Subcutaneous adipose tissue (tissue), 4 donors: ENCODE data around the gene CCDC27. TPM values are rescaled to one million over a fixed set of nuclear protein-coding genes. Genes with fewer than 3 reads are reported as not detected.

Experiments
- total RNA-seq, 4 donors: library from RNA; depleted of rRNA; stranded (reverse); fragments of >200 nt; gene quantifications; one replicate each; pipeline ENCODE4 v1.1.0, GENCODE V29; 2016
- TF ChIP-seq, protein P1 (sequence below): fragments of 450-650 bp; IDR thresholded peaks from one replicate; pipeline ENCODE4 v1.5.1; 2016; ENCODE audit warnings: low read depth, mild to moderate bottlenecking, control low read depth, antibody characterized with exemption, moderate library complexity

The CCDC27 gene
- total RNA-seq, 4 donors from 2014 or later = not detected

GRCh38 chr1:3772715-3773571 lies 20.7 kb downstream of the CCDC27 start, which contains the start of gene SMIM1:
SMIM1 (plus strand) TSS chr1:3772749; CDS start chr1:3775374, 2,625 bp downstream.
- TF ChIP-seq, protein P1, sequence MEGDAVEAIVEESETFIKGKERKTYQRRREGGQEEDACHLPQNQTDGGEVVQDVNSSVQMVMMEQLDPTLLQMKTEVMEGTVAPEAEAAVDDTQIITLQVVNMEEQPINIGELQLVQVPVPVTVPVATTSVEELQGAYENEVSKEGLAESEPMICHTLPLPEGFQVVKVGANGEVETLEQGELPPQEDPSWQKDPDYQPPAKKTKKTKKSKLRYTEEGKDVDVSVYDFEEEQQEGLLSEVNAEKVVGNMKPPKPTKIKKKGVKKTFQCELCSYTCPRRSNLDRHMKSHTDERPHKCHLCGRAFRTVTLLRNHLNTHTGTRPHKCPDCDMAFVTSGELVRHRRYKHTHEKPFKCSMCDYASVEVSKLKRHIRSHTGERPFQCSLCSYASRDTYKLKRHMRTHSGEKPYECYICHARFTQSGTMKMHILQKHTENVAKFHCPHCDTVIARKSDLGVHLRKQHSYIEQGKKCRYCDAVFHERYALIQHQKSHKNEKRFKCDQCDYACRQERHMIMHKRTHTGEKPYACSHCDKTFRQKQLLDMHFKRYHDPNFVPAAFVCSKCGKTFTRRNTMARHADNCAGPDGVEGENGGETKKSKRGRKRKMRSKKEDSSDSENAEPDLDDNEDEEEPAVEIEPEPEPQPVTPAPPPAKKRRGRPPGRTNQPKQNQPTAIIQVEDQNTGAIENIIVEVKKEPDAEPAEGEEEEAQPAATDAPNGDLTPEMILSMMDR = no peak

DNA sequence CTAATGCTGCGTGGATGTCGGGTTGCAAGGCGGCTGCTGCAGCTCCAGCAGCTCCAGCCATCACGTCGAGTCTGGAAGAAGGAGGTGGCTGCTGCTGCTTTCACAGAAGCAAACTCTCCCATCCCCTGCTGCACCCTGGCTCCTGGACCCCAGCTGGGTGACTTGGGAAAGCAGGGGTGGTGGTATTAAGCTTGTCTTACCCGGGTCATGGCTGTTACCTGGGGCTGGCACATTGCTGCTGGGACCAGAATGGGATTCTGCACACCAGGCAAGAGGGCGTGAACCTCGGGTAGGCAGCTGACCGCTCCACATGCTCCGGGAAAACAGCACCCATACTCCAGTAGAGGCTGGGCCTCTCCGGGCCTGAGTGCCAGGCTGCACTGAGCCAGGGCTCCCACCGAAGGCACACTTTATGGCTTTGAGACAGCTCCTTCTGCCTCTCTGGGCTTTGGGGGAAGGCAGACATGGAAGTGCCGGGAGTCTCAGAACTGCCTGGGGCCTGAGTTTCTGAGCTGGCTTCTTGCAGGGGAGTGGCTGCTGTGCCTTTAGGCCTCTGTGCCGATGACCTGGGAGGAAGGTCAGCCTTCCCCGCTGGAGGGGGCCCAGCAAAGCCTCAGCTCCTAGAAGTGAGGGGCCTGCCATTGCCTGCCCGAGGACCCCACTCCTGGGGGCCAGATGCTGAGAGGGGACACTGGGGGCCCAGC lies 21.5 kb downstream of the CCDC27 start:
- TF ChIP-seq, protein P1 = no peak

DNA sequence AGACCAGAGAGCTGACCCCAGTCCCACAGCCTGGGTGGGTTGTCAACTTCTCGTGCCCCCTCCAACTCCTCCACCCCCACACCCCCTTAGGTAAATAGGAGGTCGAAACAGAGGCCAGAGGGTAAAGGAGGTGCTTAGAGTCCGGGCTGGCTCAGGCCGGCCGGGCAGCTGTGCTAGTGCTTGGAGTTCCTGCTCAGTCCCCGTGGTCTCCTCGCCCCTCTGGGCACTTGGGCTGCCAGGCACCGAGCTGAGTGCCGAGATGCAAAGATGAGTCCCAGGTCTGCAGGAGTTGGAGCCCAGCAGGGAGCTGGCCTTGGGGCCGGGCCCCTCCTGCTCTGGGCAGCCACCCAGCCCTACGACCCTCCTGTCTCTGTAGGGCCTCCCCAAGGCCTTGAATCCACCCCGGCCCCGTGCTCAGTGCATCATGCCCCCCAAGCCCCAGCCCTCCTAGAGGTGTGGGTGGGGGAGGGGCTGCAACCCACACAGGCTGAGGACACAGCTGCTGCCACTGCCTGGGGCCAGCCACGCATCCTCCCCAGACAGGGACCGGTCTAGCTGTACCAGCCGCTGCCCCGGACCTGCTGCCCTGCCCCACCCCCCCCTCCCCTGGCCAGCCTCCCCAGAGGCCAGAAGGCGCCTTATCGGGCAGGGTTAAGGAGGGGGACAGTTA lies 22.2 kb downstream of the CCDC27 start:
- TF ChIP-seq, protein P1 = no peak

DNA sequence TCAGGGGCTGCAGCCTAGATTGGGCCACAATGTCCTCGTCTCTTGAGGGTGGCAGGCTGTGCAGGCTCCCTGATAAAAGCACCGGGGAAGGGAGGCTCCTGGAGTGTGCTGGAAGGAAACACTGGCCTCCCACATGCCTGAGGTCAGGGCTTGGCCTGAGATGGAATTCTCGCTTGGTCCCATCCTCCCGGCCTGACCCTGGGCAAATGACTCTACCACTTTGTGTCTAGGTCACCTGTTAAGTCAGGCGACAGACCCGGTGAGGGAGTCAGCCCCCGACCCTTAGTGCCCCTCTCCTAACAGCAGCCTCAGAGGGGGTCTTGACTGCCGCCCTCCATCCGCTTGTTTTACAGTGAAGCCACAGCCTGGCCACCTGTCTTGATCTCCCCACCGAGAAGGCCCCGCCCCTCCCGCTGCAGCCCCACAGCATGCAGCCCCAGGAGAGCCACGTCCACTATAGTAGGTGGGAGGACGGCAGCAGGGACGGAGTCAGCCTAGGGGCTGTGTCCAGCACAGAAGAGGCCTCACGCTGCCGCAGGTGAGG lies 22.8 kb downstream of the CCDC27 start:
- TF ChIP-seq, protein P1 = no peak

DNA sequence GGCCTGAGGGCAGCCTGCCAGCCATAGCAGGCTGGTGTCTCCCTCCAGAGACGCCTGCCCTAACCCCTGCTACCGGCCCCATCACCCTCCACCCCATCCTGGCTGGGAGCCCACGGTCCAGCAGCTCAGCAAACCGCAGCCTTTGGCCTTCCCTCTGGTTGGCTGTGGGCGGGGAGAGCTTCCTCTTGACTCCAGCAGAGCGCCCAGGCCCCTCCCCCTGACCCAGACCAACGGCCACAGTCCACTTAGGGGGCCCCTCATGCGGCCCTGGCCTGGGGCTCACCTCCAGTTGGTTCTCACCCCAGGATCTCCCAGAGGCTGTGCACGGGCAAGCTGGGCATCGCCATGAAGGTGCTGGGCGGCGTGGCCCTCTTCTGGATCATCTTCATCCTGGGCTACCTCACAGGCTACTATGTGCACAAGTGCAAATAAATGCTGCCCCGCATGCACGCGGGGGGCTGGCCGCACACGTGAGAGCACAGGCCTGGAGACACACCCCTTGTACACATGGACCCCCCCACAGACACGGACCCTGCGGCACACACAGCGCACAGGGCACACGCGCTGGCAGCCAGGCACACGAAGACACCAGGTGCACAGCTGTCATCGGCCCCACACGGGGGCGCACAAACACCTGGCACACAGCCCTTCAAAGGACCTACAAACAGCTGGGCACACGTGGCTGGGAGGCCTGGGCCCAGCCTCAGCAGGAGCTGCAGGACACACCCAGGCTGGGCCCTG lies 23.4 kb downstream of the CCDC27 start:
- TF ChIP-seq, protein P1 = no peak

- TF ChIP-seq, protein P1 = no peak
These were observed 24.1 kb downstream of the CCDC27 start for GRCh38 chr1:3776231-3776961.
